B cell (primary cell): ENCODE results near the gene PTPN7. TPM values are rescaled to one million over a fixed set of nuclear protein-coding genes. Genes with fewer than 3 reads are reported as not detected.

ENCODE experiments used
- ATAC-seq: fragments of 200-7000 bp; cut with Tn5 transposase; one replicate; pipeline ENCODE4 v1.10.0; 2021; ENCODE audit warnings: low read depth, mild to moderate bottlenecking, moderate number of reproducible peaks, moderate library complexity
- CTCF ChIA-PET: fragments of 350-600 bp; sonication (Branson Sonifier 250); formaldehyde crosslinking; loops from one replicate; lab custom pipeline; 2021; ENCODE audit warnings: antibody characterized with exemption, inconsistent platforms; lab: Charles Lee
- POLR2A ChIA-PET: fragments of 350-600 bp; sonication (Branson Sonifier 250); formaldehyde crosslinking; loops from one replicate; lab custom pipeline; 2021; ENCODE audit warnings: antibody characterized with exemption; lab: Charles Lee
- DNase-seq: peaks from one replicate; pipeline ENCODE4 v3.0.0; 2013
- H2AFZ ChIP-seq: 2 replicates; pipeline ENCODE4 v1.6.1; 2012; ENCODE audit warnings: mild to moderate bottlenecking, low read depth, low read length; ENCODE audit not compliant: insufficient read depth, poor library complexity, severe bottlenecking
- H3K27ac ChIP-seq, 2 donors: 1 replicate in 1 of 2; 2 replicates in 1 of 2; pipeline ENCODE4 v1.5.1; 2012 to 2013; ENCODE audit warnings: low read length in 2 of 2, mild to moderate bottlenecking in 2 of 2, moderate library complexity in 1 of 2
- H3K27me3 ChIP-seq, 4 experiments: fragments of 200-600 bp in 1 of 4; sonication (generic) in 1 of 4; replicated peaks in 1 of 4; 1 replicate in 2 of 4; 2 replicates in 2 of 4; pipeline versions ENCODE4 v1.6.1 to v1.7.0; 2013 to 2016; ENCODE audit warnings: low read length in 3 of 4, mild to moderate bottlenecking in 2 of 4, mixed read lengths in 1 of 4, moderate library complexity in 1 of 4; ENCODE audit not compliant: insufficient read depth in 4 of 4, control insufficient read depth in 3 of 4; ENCODE audit errors: control extremely low read depth in 1 of 4
- H3K36me3 ChIP-seq, 2 experiments: replicated peaks in 1 of 2; 1 replicate in 1 of 2; 2 replicates in 1 of 2; pipeline versions ENCODE4 v1.6.1 to v1.7.1; 2013; ENCODE audit warnings: low read length in 1 of 2; ENCODE audit not compliant: insufficient read depth in 2 of 2, control insufficient read depth in 1 of 2; ENCODE audit errors: control extremely low read depth in 1 of 2, extremely low read depth in 1 of 2
- H3K4me1 ChIP-seq, 2 donors: fragments of 200-600 bp in 1 of 2; sonication (generic) in 1 of 2; 1 replicate in 1 of 2; 2 replicates in 1 of 2; pipeline versions ENCODE4 v1.5.1 to v1.6.1; 2013 to 2017; ENCODE audit warnings: low read length in 2 of 2; ENCODE audit not compliant: control insufficient read depth in 2 of 2, insufficient read depth in 2 of 2
- H3K4me2 ChIP-seq: replicated peaks from 2 replicates; pipeline ENCODE3; 2012; ENCODE audit warnings: mild to moderate bottlenecking, low read depth, low read length; ENCODE audit not compliant: poor library complexity, severe bottlenecking
- H3K4me3 ChIP-seq, 5 experiments: fragments of 200-600 bp in 1 of 5; sonication (generic) in 1 of 5; 1 replicate in 3 of 5; 2 replicates in 2 of 5; pipeline versions ENCODE4 v1.5.1 to v1.7.0; 2011 to 2016; ENCODE audit warnings: low read length in 4 of 5, mild to moderate bottlenecking in 4 of 5, low read depth in 2 of 5, control low read depth in 1 of 5, moderate library complexity in 1 of 5; ENCODE audit not compliant: insufficient read depth in 1 of 5; ENCODE audit errors: control extremely low read depth in 1 of 5, extremely low read depth in 1 of 5
- H3K79me2 ChIP-seq: fragments of 200-600 bp; sonication (generic); one replicate; pipeline ENCODE4 v1.6.0; 2016; ENCODE audit warnings: low read length; ENCODE audit not compliant: control insufficient read depth, insufficient read depth
- H3K9ac ChIP-seq: fragments of 200-600 bp; sonication (generic); 2 replicates; pipeline ENCODE4 v1.6.1; 2017; ENCODE audit warnings: mild to moderate bottlenecking, low read length, moderate library complexity
- H3K9me3 ChIP-seq, 3 donors: one replicate each; pipeline versions ENCODE4 v1.6.1 to v1.7.1; 2013; ENCODE audit warnings: low read length in 2 of 3; ENCODE audit not compliant: control insufficient read depth in 2 of 3, insufficient read depth in 1 of 3; ENCODE audit errors: control extremely low read depth in 1 of 3
- H4K20me1 ChIP-seq: 2 replicates; pipeline ENCODE4 v1.6.0; 2012; ENCODE audit warnings: mild to moderate bottlenecking, low read length; ENCODE audit not compliant: insufficient read depth, control insufficient read depth, poor library complexity, severe bottlenecking
- H3K27ac Mint-ChIP-seq: one replicate; pipeline ENCODE4 v1.8.0; 2021; ENCODE audit warnings: mixed read lengths
- H3K27me3 Mint-ChIP-seq: one replicate; pipeline ENCODE4 v1.8.0; 2021; ENCODE audit warnings: mixed read lengths
- H3K4me1 Mint-ChIP-seq: one replicate; pipeline ENCODE4 v1.8.0; 2021; ENCODE audit warnings: mixed read lengths
- H3K4me3 Mint-ChIP-seq: one replicate; pipeline ENCODE4 v1.8.0; 2021; ENCODE audit warnings: mixed read lengths
- H3K9me3 Mint-ChIP-seq: one replicate; pipeline ENCODE4 v1.8.0; 2022; ENCODE audit warnings: mixed read lengths; ENCODE audit not compliant: insufficient read depth
- CTCF ChIP-seq: fragments of 200-600 bp; IDR thresholded peaks from one replicate; pipeline ENCODE4 v1.8.0; 2022; ENCODE audit warnings: antibody characterized with exemption, mild to moderate bottlenecking
- EZH2 ChIP-seq: IDR thresholded peaks from 2 replicates; pipeline ENCODE4 v1.6.1; 2012; ENCODE audit warnings: borderline replicate concordance, low read depth, mild to moderate bottlenecking, moderate library complexity, low read length; ENCODE audit not compliant: insufficient read depth, poor library complexity, severe bottlenecking
- WGBS: methylation state at CpG from one replicate; pipeline ENCODE4 v1.1.5; 2013; ENCODE audit warnings: missing lambda C conversion rate; ENCODE audit not compliant: insufficient coverage; 5-methylcytosine and 5-hydroxymethylcytosine counted together
- intact Hi-C: fragments of 100-400 bp; cut with micrococcal nuclease; formaldehyde crosslinking; loops from one replicate; pipeline ENCODE4 v1.10.0; 2022
- polyA plus RNA-seq: library from polyadenylated mRNA; depleted of rRNA; stranded (reverse); fragments of >200 nt; gene quantifications from 2 replicates; pipeline ENCODE4 v1.2.3, GENCODE V29; 2012
- total RNA-seq, 2 donors: library from RNA; stranded (reverse); fragments of 120-200 nt in 1 of 2; gene quantifications; 1 replicate in 1 of 2; 2 replicates in 1 of 2; pipeline versions ENCODE4 v1.2.3 to v1.2.4, GENCODE V29; 2013 to 2022

PTPN7 gene
- total and polyA plus RNA-seq, 2 donors (not counting 1 experiment from before 2014, with no cell fraction given): 16.0 to 37.5 TPM

- TF ChIP-seq CTCF (no peak), EZH2 (no peak)
- CTCF ChIA-PET: interaction anchor here (2.2 kb wide), 1 partner anchor 8 kb away, joined by 8 read pairs; no protein-coding TSS in a partner anchor
Measured at GRCh38 chr1:202126426-202126825, 34.0 kb downstream of the PTPN7 start.

GRCh38 chr1:202125611-202126010 is 34.8 kb downstream of the PTPN7 start:
- no peak overlapping the region for H3K4me3 ChIP-seq
- no peaks in the 10 kb centered on the region for H3K4me1 ChIP-seq
- Mint-ChIP-seq H3K27me3 (peaks cover 22% of the 10 kb centered on the region), H3K4me3 (no peak overlapping the region), H3K9me3 (no peaks in the 10 kb centered on the region), H3K4me1 (no peaks in the 10 kb centered on the region), H3K27ac (no peak overlapping the region)
- ChIA-PET POLR2A (no interaction called here), CTCF (interaction anchor here (2.2 kb wide), 1 partner anchor 9 kb away, joined by 8 read pairs; no protein-coding TSS in a partner anchor)
- no peak overlapping the region for H3K27ac ChIP-seq
- no peaks in the 10 kb centered on the region for H4K20me1 ChIP-seq
- TF ChIP-seq EZH2 (no peak), CTCF (no peak)
- no peak overlapping the region for H3K4me2 ChIP-seq
- H3K9ac ChIP-seq: no peak overlapping the region
- no peak overlapping the region for H2AFZ ChIP-seq
- no peak for DNase-seq
- WGBS: 100% methylated on average over 3 of the region's 8 CpGs
- H3K9me3 ChIP-seq: no peaks in the 10 kb centered on the region
- peaks cover 0 to 3% (median 0%) of the 10 kb centered on the region in 4 experiments for H3K27me3 ChIP-seq
- no peaks in the 10 kb centered on the region for H3K79me2 ChIP-seq
- no peak for ATAC-seq
- no peaks in the 10 kb centered on the region for H3K36me3 ChIP-seq
- intact Hi-C loops: no loop called here

More at GRCh38 chr1:202126426-202126825, 34.0 kb downstream of the PTPN7 start:
- Histone ChIP-seq H3K9me3 (no peaks in the 10 kb centered on the region), H3K79me2 (no peaks in the 10 kb centered on the region), H3K27me3 (peaks cover 0 to 3% (median 0%) of the 10 kb centered on the region in 4 experiments), H4K20me1 (no peaks in the 10 kb centered on the region), H3K27ac (no peak overlapping the region), H3K4me1 (no peaks in the 10 kb centered on the region), H3K4me3 (no peak overlapping the region), H3K4me2 (no peak overlapping the region), H2AFZ (no peak overlapping the region), H3K36me3 (no peaks in the 10 kb centered on the region), H3K9ac (no peak overlapping the region)
- no peak overlapping the region for H3K4me3 Mint-ChIP-seq
- no peak overlapping the region for H3K27ac Mint-ChIP-seq
- 0% methylated on average over 1 of the region's 9 CpGs for whole genome bisulfite sequencing
- peaks cover 22% of the 10 kb centered on the region for H3K27me3 Mint-ChIP-seq
- DNase-seq (no peak), ATAC-seq (no peak)
- POLR2A ChIA-PET: interaction anchor here (0.7 kb wide), 1 partner anchor 1923 kb away, joined by 3 read pairs; no protein-coding TSS in a partner anchor
- H3K4me1 Mint-ChIP-seq: no peaks in the 10 kb centered on the region
- no peaks in the 10 kb centered on the region for H3K9me3 Mint-ChIP-seq
- intact Hi-C loops: no loop called here
